ENCODE results near the gene TMEM131L. TPM values are rescaled to one million over a fixed set of nuclear protein-coding genes. Genes with fewer than 3 reads are reported as not detected.

TMEM131L gene
- total and polyA plus RNA-seq, 12 donors, result 2.7 to 33.6 (median 18.5) TPM

- TF ChIP-seq CTCF (IDR thresholded peaks at IDR 0.05), result no peak
- Histone ChIP-seq H3K27me3 (no peaks in the 10 kb centered on the region), H3K36me3 (peaks cover 0 to 16% (median 0%) of the 10 kb centered on the region in 9 donors), H3K4me3 (no peak overlapping the region), H3K27ac (peak overlapping the region in 6 of 10 donors; percentile 0 to 77 (median 18)), H3K9me3 (no peaks in the 10 kb centered on the region), H3K4me1 (peaks cover 10 to 80% (median 50%) of the 10 kb centered on the region in 9 donors)
- intact Hi-C loops (cut with DNase I), result loop anchor here in 9 of 10 donors (5.0 to 10.0 kb wide), 6 partner anchors 104 to 429 kb away; partner anchors contain the start of gene TMEM131L (in 4 of the 9)
- DNase-seq, result no peak
- 90 to 94% methylated on average over 4 of the region's 4 CpGs for WGBS, 2 donors
- no peak for ATAC-seq
Measured at GRCh38 chr4:153571006-153571545, 104.9 kb downstream of the TMEM131L start.

- intact Hi-C loops (cut with DNase I), result loop anchor here in 9 of 10 donors (5.0 to 10.0 kb wide), 6 partner anchors 105 to 430 kb away; partner anchors contain the start of gene TMEM131L (in 4 of the 9)
- no peak for TF ChIP-seq CTCF (IDR thresholded peaks at IDR 0.05)
- Histone ChIP-seq H3K9me3 (no peaks in the 10 kb centered on the region), H3K36me3 (peaks cover 0 to 9% (median 0%) of the 10 kb centered on the region in 9 donors), H3K4me1 (peaks cover 7 to 77% (median 49%) of the 10 kb centered on the region in 9 donors), H3K27me3 (no peaks in the 10 kb centered on the region), H3K4me3 (no peak overlapping the region), H3K27ac (peak overlapping the region in 9 of 10 donors; percentile 22 to 79 (median 74))
- ATAC-seq (no peak), DNase-seq (no peak)
- WGBS, 2 donors, result 97 to 98% methylated on average over 3 of the region's 3 CpGs
Measured at GRCh38 chr4:153572609-153573008, 106.4 kb downstream of the TMEM131L start.

- no peak for TF ChIP-seq CTCF (IDR thresholded peaks at IDR 0.05)
- Histone ChIP-seq H3K4me1 (peaks cover 7 to 71% (median 47%) of the 10 kb centered on the region in 9 donors), H3K4me3 (no peak overlapping the region), H3K27ac (peak overlapping the region in 9 of 10 donors; percentile 36 to 79 (median 74)), H3K27me3 (no peaks in the 10 kb centered on the region), H3K36me3 (peaks cover 0 to 9% (median 0%) of the 10 kb centered on the region in 9 donors), H3K9me3 (no peaks in the 10 kb centered on the region)
- peak; percentile 61 to 67 for DNase-seq
- intact Hi-C loops (cut with DNase I), result loop anchor here in 9 of 10 donors (5.0 to 10.0 kb wide), 6 partner anchors 106 to 431 kb away; partner anchors contain the start of gene TMEM131L (in 4 of the 9)
- 53 to 68% methylated on average over 7 of the region's 7 CpGs for WGBS, 2 donors
- ATAC-seq, result peak; percentile 68 to 94 (median 86)
Measured at GRCh38 chr4:153573221-153573620, 107.1 kb downstream of the TMEM131L start.

GRCh38 chr4:153573881-153574802 lies 108.0 kb downstream of the TMEM131L start:
- intact Hi-C loops (cut with DNase I), result loop anchor here in 9 of 10 donors (1.0 to 10.0 kb wide), 12 partner anchors 107 to 432 kb away; partner anchors contain the start of genes TMEM131L (in 7 of the 9) and MND1 (in 2 of the 9)
- peak; percentile 54 to 68 for DNase-seq
- Histone ChIP-seq H3K27ac (peak overlapping the region in 9 of 10 donors; percentile 36 to 79 (median 74)), H3K27me3 (no peaks in the 10 kb centered on the region), H3K36me3 (peaks cover 0 to 9% (median 0%) of the 10 kb centered on the region in 9 donors), H3K4me1 (peaks cover under 1 to 61% (median 38%) of the 10 kb centered on the region in 9 donors), H3K9me3 (no peaks in the 10 kb centered on the region), H3K4me3 (no peak overlapping the region)
- peak; percentile 38 to 81 (median 70) for TF ChIP-seq CTCF (IDR thresholded peaks at IDR 0.05)
- WGBS, 2 donors, result 68 to 76% methylated on average over 4 of the region's 4 CpGs
- peak; percentile 81 to 91 (median 89) for ATAC-seq
